ENCODE measurements around the gene NAT16. TPM values are rescaled to one million over a fixed set of nuclear protein-coding genes. Genes with fewer than 3 reads are reported as not detected.

Gene NAT16
- total and polyA plus RNA-seq, 2 of the 13 experiments (the other 11 are each of a cell fraction or from before 2014, with no cell fraction given), result 0.04 TPM; not detected in 1

DNA sequence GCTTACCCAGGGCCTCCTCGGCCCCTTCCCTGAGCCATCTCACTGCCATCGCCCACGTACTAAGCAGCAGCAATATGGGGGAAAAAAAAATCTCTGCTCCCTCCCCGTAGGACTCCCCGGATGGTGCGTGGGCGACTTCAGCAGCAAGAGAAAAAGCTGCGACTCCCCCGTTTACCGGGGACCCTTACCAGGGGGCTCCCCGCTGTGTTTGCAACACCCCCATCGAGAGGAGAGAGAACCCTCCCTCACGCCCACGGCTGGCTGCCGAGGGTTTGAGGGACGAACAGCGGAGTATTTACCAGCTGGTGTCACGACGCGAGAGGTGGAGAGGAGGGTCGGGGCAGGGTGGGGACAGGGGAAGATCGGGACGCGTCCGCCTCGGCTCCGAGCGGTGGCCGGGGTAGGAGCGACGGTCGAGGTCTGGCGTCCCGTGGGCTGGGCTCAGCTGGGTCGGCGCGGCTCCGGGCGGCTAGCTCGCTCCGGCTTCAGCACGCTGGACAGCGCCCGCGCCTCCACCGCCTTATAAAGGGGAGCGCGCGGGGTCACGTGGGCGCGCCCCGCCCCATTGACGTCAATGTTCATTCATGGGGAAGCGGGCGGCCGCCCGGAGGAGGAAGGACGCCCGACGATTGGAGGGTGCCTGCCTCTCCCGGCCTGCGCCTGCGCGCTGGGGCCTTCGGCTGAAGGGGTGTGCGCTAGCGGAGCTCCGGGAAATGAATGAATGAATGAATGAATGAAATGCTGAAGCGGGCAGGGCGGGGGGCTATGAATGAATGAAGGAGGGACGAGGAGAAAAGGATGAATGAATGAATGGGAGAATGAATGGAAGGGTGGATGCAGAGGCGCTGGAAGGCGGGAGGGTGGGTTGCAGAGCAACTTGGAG, 14.8 kb downstream of the NAT16 start, which contains the start of gene VGF (continued):
- TF ChIP-seq REST (IDR thresholded peaks at IDR 0.05; ENCODE audit: borderline replicate concordance in 1 of 2, low read depth in 1 of 2, low read length in 2 of 2), result peak in 1 of 2 experiments; percentile 100
- TF ChIP-seq IKZF1 (IDR thresholded peaks at IDR 0.05), result no peak
- peak; percentile 61; the same call in 1 of the 2 replicates for TF ChIP-seq SKIL (CRISPR knock-in tag; IDR thresholded peaks at IDR 0.05; ENCODE audit: borderline replicate concordance)
- peak; percentile 86 for TF ChIP-seq THAP11 (CRISPR knock-in tag; IDR thresholded peaks at IDR 0.05)
- peak; percentile 82 for TF ChIP-seq E2F1 (CRISPR knock-in tag; IDR thresholded peaks at IDR 0.05)
- peak; percentile 87 for TF ChIP-seq ESRRA (CRISPR knock-in tag; IDR thresholded peaks at IDR 0.05; ENCODE audit: low read depth)
- TF ChIP-seq, protein P1, sequence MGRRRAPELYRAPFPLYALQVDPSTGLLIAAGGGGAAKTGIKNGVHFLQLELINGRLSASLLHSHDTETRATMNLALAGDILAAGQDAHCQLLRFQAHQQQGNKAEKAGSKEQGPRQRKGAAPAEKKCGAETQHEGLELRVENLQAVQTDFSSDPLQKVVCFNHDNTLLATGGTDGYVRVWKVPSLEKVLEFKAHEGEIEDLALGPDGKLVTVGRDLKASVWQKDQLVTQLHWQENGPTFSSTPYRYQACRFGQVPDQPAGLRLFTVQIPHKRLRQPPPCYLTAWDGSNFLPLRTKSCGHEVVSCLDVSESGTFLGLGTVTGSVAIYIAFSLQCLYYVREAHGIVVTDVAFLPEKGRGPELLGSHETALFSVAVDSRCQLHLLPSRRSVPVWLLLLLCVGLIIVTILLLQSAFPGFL (CRISPR knock-in tag; IDR thresholded peaks at IDR 0.05), result peak; percentile 94; the same call in 1 of the 2 replicates
- TF ChIP-seq ZBTB1 (CRISPR knock-in tag; IDR thresholded peaks at IDR 0.05; ENCODE audit: borderline replicate concordance), result peak; percentile 84; the same call in 1 of the 2 replicates
- no peak for TF ChIP-seq ZNF713 (CRISPR knock-in tag; IDR thresholded peaks at IDR 0.05)
- TF ChIP-seq ZFP36L1 (CRISPR knock-in tag; IDR thresholded peaks at IDR 0.05), result peak; percentile 98
- TF ChIP-seq ZNF609 (CRISPR knock-in tag; IDR thresholded peaks at IDR 0.05; ENCODE audit: borderline replicate concordance), result peak; percentile 71; the same call in 1 of the 2 replicates
